MCF 10A (cell line): ENCODE measurements around the gene COA5. TPM values are rescaled to one million over a fixed set of nuclear protein-coding genes. Genes with fewer than 3 reads are reported as not detected.
"Not testable (repeated sequence)": the region's sequence is repeated elsewhere in the genome, so short reads cannot be mapped to it uniquely, and the experiment has no call there.

Source experiments
- BruUV-seq: library from RNA; stranded (reverse); fragments of 400-500 nt; replicated peaks from 2 replicates; lab custom pipeline; 2021; lab: Mats Ljungman, UMichigan
- CTCF ChIA-PET: fragments of 300-600 bp; sonication (Branson Sonifier 250); formaldehyde crosslinking; extraction: SDS; loops from one replicate; lab custom pipeline; 2021; ENCODE audit warnings: antibody characterized with exemption, inconsistent platforms; lab: Yijun Ruan, JAX
- POLR2A ChIA-PET: fragments of 300-600, 350-650 bp; sonication (Branson Sonifier 250); formaldehyde crosslinking; extraction: SDS; loops from one replicate; lab custom pipeline; 2020; ENCODE audit warnings: antibody characterized with exemption, inconsistent platforms; lab: Yijun Ruan, JAX
- DNase-seq: peaks from one replicate; pipeline ENCODE4 v3.0.0-alpha.2; 2018; ENCODE audit not compliant: unreplicated experiment
- H3K27ac Mint-ChIP-seq: one replicate; pipeline ENCODE4 v1.8.0; 2022; ENCODE audit warnings: mild to moderate bottlenecking, low read depth, mixed read lengths; ENCODE audit not compliant: unreplicated experiment
- H3K27me3 Mint-ChIP-seq: one replicate; pipeline ENCODE4 v1.8.0; 2022; ENCODE audit warnings: mixed read lengths; ENCODE audit not compliant: insufficient read depth, unreplicated experiment
- H3K36me3 Mint-ChIP-seq: one replicate; pipeline ENCODE4 v1.8.0; 2022; ENCODE audit warnings: mild to moderate bottlenecking, moderate library complexity, mixed read lengths; ENCODE audit not compliant: insufficient read depth, unreplicated experiment
- H3K4me1 Mint-ChIP-seq: one replicate; pipeline ENCODE4 v1.8.0; 2022; ENCODE audit warnings: mixed read lengths; ENCODE audit not compliant: insufficient read depth, unreplicated experiment
- H3K4me3 Mint-ChIP-seq: one replicate; pipeline ENCODE4 v1.8.0; 2022; ENCODE audit warnings: mild to moderate bottlenecking, moderate library complexity, mixed read lengths; ENCODE audit not compliant: unreplicated experiment
- H3K9me3 Mint-ChIP-seq: one replicate; pipeline ENCODE4 v1.8.0; 2022; ENCODE audit warnings: mixed read lengths; ENCODE audit not compliant: unreplicated experiment
- intact Hi-C: fragments of 100-400 bp; cut with micrococcal nuclease; formaldehyde crosslinking; loops from 2 replicates; pipeline ENCODE4 v1.14.1; 2022
- total RNA-seq: library from RNA; stranded (reverse); gene quantifications from 2 replicates; pipeline ENCODE4 v1.2.3, GENCODE V29; 2022
- TF ChIP-seq, protein P1 (sequence below): fragments of 200-600 bp; IDR thresholded peaks from one replicate; pipeline ENCODE4 v1.8.0; 2022; ENCODE audit warnings: antibody characterized with exemption, mild to moderate bottlenecking; ENCODE audit not compliant: unreplicated experiment

The COA5 gene
- total RNA-seq, 1 experiment from 2014 or later: 22.8 TPM

DNA sequence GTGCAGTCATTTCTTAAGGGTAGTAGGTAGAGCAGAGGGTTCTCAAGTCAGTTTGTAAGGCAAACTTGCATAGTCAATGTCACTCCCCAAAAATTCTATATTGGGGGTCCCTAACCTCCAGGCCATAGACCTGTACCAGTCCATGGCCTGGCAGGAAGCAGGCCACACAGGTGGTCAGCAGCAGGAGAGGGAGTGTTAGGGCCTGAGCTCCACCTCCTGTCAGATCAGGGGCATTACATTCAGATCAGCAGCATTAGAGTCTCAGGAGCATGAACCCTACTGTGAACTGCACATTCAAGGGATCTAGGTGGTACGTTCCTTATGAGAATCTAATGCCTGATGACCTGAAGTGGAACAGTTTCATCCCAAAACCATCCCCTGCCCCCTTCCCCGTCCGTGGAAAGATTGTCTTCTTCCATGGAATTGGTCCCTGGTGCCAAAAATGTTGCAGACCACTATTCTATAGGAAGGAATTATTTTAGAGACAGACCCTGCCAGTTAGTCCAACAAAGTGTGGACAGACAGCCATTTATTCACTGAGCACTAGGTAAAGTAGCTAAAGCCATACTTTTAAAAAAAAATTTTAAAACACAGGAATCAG lies 6.7 kb downstream of the COA5 start:
- CTCF ChIA-PET: interaction anchor here (0.7 to 3.5 kb wide), 4 partner anchors 189 to 310 kb away, joined by 3 to 19 read pairs (median 4); no protein-coding TSS in a partner anchor
- BruUV-seq: no TSS peak
- DNase-seq: peak; percentile 53

DNA sequence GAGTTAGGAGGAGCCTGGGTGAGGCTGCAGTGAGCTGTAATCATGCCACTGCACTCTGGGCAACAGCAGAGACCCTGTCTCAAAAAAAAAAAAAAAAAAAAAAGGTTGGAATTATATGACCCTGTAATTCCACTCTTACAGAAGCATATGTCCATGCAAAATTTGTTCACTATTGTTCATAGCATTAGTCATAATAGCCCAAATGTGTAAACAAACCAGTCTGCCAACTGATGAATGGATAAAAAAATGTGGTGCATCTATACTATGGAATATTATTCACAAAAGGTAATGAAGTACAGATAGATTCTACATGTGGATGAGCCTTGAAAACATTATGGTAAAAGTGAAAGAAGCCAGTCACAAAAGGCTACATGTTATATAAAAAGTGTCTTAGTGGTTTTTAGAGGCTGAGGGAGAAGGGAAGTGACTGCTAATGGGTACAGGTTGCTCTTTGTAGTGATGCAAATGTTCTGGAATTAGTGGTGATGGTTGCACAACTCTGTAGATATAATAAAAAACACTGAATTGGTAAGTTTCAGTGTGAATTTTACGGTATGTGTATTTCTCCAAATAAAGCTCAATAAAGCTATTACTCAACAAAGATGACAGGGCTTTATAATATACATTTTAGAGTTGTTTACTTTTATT lies 9.4 kb downstream of the COA5 start:
- peak overlapping the region; percentile 54 for H3K27ac Mint-ChIP-seq
- TF ChIP-seq, protein P1, sequence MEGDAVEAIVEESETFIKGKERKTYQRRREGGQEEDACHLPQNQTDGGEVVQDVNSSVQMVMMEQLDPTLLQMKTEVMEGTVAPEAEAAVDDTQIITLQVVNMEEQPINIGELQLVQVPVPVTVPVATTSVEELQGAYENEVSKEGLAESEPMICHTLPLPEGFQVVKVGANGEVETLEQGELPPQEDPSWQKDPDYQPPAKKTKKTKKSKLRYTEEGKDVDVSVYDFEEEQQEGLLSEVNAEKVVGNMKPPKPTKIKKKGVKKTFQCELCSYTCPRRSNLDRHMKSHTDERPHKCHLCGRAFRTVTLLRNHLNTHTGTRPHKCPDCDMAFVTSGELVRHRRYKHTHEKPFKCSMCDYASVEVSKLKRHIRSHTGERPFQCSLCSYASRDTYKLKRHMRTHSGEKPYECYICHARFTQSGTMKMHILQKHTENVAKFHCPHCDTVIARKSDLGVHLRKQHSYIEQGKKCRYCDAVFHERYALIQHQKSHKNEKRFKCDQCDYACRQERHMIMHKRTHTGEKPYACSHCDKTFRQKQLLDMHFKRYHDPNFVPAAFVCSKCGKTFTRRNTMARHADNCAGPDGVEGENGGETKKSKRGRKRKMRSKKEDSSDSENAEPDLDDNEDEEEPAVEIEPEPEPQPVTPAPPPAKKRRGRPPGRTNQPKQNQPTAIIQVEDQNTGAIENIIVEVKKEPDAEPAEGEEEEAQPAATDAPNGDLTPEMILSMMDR: no peak
- no peaks in the 10 kb centered on the region for H3K9me3 Mint-ChIP-seq
- intact Hi-C loops: no loop called here
- ChIA-PET CTCF (interaction anchor here (0.7 kb wide), 2 partner anchors 113 to 788 kb away, joined by 3 read pairs; no protein-coding TSS in a partner anchor), POLR2A (interaction anchor here (1.0 to 1.5 kb wide), 3 partner anchors 8 to 188 kb away, joined by 3 to 6 read pairs (median 3); no protein-coding TSS in a partner anchor)
- peaks cover 12% of the 10 kb centered on the region for H3K4me1 Mint-ChIP-seq
- H3K4me3 Mint-ChIP-seq: peak overlapping the region; percentile 6
- no TSS peak for BruUV-seq
- no peaks in the 10 kb centered on the region for H3K27me3 Mint-ChIP-seq
- peak; percentile 61 for DNase-seq
- H3K36me3 Mint-ChIP-seq: peaks cover 50% of the 10 kb centered on the region

More for the DNA sequence above, 6.7 kb downstream of the COA5 start:
- Mint-ChIP-seq H3K27me3 (no peaks in the 10 kb centered on the region), H3K27ac (no peak overlapping the region), H3K36me3 (peaks cover 64% of the 10 kb centered on the region), H3K9me3 (no peaks in the 10 kb centered on the region), H3K4me1 (peaks cover 30% of the 10 kb centered on the region), H3K4me3 (no peak overlapping the region)
- intact Hi-C loops: loop anchor here (1.0 to 5.0 kb wide), 2 partner anchors 34 to 188 kb away; no protein-coding TSS in a partner anchor
- TF ChIP-seq, protein P1: peak; percentile 65
- POLR2A ChIA-PET: interaction anchor here (0.7 kb wide), 1 partner anchor 106 kb away, joined by 3 read pairs; no protein-coding TSS in a partner anchor

DNA sequence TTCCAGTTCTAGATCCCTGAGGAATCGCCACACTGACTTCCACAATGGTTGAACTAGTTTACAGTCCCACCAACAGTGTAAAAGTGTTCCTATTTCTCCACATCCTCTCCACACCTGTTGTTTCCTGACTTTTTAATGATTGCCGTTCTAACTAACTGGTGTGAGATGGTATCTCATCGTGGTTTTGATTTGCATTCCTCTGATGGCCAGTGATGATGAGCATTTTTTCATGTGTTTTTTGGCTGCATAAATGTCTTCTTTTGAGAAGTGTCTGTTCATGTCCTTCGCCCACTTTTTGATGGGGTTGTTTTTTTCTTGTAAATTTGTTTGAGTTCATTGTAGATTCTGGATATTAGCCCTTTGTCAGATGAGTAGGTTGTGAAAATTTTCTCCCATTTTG lies 13.6 kb downstream of the COA5 start:
- DNase-seq, H3K4me1 Mint-ChIP-seq, H3K4me3 Mint-ChIP-seq, BruUV-seq, H3K27me3 Mint-ChIP-seq, H3K27ac Mint-ChIP-seq, intact Hi-C loops, H3K9me3 Mint-ChIP-seq, POLR2A ChIA-PET: not testable (repeated sequence)
- H3K36me3 Mint-ChIP-seq: peaks cover 17% of the 10 kb centered on the region
- CTCF ChIA-PET: interaction anchor here (0.7 kb wide), 1 partner anchor 513 kb away, joined by 3 read pairs; no protein-coding TSS in a partner anchor

DNA sequence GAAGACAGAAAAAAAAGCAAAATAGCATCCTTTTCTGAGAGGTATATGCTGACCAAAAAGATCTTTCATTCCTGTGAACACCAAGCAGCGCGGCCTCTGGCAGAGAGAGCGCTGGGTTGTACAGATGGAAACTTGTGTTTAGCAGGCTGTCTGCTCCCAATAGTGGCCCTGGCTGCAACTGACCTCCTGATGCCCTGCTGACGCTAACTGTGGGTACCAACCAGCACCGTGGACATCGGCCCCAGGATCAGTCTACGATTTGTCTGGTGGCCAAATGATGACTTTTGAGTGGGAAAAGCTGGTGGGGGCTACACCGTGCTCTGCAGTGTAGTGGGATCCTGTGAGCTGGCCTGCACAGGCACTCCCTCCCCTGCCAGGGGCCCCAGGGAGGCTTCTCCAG lies 15.7 kb downstream of the COA5 start:
- Mint-ChIP-seq H3K9me3 (no peaks in the 10 kb centered on the region), H3K4me3 (no peak overlapping the region), H3K36me3 (peaks cover 19% of the 10 kb centered on the region), H3K27ac (no peak overlapping the region), H3K27me3 (no peaks in the 10 kb centered on the region), H3K4me1 (no peaks in the 10 kb centered on the region)
- no peak for DNase-seq
- intact Hi-C loops: no loop called here
- no TSS peak for BruUV-seq
- ChIA-PET CTCF (no interaction called here), POLR2A (no interaction called here)
- TF ChIP-seq, protein P1: no peak
